ENCODE measurements around the gene SMIM8. TPM values are rescaled to one million over a fixed set of nuclear protein-coding genes. Genes with fewer than 3 reads are reported as not detected.

SMIM8 gene
- total RNA-seq, 1 experiment from 2014 or later = 5.1 TPM

DNA sequence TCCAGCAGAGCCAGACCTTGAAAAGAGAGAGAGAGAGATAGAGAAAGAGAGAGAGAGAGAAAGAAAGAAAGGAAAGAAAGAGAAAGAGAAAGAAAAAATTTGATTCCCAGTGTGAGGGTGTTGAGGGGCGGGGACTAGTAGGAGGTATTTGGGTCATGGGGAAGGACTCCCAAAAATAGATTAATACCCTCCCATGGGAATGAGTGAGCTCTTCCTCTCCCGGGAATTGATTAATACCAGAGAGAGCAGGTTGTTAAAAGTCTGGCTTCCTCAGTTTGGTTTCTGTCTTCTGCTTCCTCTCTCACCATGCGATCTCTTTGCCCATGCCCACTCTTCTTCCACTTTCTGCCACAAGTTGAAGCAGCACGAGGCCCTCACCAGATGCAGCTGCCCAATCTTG lies 56.6 kb downstream of the SMIM8 start:
- no peaks in the 10 kb centered on the region for H3K36me3 ChIP-seq
- no peaks in the 10 kb centered on the region; the same call in 1 of the 2 replicates for H3K4me1 ChIP-seq (replicated peaks)
- no peaks in the 10 kb centered on the region for H3K27me3 ChIP-seq (replicated peaks)
- H3K4me3 ChIP-seq = no peak overlapping the region
- no peaks in the 10 kb centered on the region for H3K9me3 ChIP-seq (replicated peaks)
- H3K27ac ChIP-seq = no peak overlapping the region
- DNase-seq (ENCODE audit: low read depth in 1 of 2, low spot score in 2 of 2) = no peak

DNA sequence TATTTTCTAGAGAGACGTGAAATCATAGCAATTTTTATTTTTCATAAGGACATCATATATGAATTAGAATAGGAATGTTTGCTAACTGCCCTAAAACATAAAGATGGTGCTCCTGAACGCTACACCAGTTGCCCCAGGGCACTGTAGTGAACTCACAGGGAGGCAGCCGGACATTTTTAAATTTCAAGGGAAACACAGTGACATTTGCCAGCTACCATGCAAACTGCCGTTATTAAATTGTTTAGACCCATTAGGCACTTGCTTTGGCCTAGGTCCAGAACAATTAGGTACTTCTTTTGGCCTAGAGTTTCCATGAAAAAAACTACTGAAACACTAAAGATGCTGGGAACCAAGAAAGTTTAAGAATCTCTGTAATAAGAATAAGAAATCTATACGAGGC lies 60.5 kb downstream of the SMIM8 start:
- no peak overlapping the region for H3K4me3 ChIP-seq
- H3K27me3 ChIP-seq (replicated peaks) = no peaks in the 10 kb centered on the region
- H3K9me3 ChIP-seq (replicated peaks) = no peaks in the 10 kb centered on the region
- H3K36me3 ChIP-seq = no peaks in the 10 kb centered on the region
- no peak overlapping the region for H3K27ac ChIP-seq
- H3K4me1 ChIP-seq (replicated peaks) = no peaks in the 10 kb centered on the region; the same call in 1 of the 2 replicates
- no peak for DNase-seq (ENCODE audit: low read depth in 1 of 2, low spot score in 2 of 2)

DNA sequence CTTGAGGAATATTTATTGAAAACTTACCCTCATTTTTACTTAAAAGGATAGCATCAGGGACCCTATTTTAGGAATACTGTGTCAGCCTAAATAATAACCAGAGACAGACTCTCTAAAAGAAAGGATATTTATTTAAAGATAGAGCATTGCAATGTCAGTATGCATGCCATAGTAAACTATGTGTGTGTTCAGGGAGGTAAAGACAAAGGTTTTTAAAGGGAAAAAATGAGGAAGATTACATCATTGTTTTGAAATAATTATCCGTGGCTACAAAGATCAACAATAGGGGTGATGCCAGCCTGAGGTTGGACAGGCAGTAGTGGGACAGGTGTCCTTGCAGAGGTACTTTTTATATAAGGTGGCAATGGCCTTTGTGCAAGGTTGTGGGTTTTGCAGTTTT lies 61.6 kb downstream of the SMIM8 start:
- no peak overlapping the region for H3K27ac ChIP-seq
- no peaks in the 10 kb centered on the region for H3K36me3 ChIP-seq
- H3K27me3 ChIP-seq (replicated peaks) = no peaks in the 10 kb centered on the region
- no peaks in the 10 kb centered on the region; the same call in 1 of the 2 replicates for H3K4me1 ChIP-seq (replicated peaks)
- no peak for DNase-seq (ENCODE audit: low read depth in 1 of 2, low spot score in 2 of 2)
- no peak overlapping the region for H3K4me3 ChIP-seq
- no peaks in the 10 kb centered on the region for H3K9me3 ChIP-seq (replicated peaks)

DNA sequence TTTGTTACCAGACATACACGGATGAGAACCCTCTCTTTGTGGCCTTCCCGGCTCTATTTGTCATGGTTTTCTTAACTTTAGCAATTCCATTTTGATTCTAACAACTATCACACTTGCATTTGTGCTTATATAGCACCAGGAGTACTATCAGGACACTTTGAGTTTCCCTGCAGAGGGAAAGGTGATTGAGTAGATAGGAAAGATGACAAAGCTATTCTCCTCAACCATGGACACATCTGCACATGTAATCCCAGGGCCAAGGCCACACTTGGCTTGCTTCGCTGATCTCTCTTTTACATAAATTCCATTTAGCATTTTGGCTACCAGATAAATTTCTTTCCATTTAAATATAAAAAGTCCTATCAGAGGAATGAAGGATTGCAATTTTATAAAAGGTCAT lies 62.1 kb downstream of the SMIM8 start:
- Histone ChIP-seq H3K36me3 (no peaks in the 10 kb centered on the region), H3K9me3 (replicated peaks) (no peaks in the 10 kb centered on the region), H3K27ac (no peak overlapping the region), H3K4me1 (replicated peaks) (no peaks in the 10 kb centered on the region; the same call in 1 of the 2 replicates), H3K27me3 (replicated peaks) (no peaks in the 10 kb centered on the region), H3K4me3 (no peak overlapping the region)
- no peak for DNase-seq (ENCODE audit: low read depth in 1 of 2, low spot score in 2 of 2)

DNA sequence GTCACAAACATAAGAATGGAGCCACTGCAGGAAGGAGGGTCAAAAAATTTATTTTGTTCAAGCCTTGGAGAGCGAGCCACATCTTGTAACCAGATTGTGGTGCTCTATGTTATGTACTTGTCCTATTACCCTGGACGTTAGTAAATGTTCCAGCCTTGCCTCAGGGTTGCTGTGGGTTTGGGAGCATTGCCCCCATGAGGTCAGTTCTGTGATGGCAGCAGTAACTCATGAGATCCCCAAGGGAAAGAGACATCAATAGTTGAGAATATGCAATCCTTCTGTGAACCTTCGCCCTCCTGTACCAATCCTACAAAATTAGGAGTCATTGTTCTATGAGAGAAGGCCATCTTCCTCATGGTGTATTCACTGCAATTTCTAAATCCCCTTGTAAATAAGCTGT lies 68.9 kb downstream of the SMIM8 start:
- no peaks in the 10 kb centered on the region for H3K9me3 ChIP-seq (replicated peaks)
- H3K4me1 ChIP-seq (replicated peaks) = no peaks in the 10 kb centered on the region
- H3K27ac ChIP-seq = no peak overlapping the region
- H3K27me3 ChIP-seq (replicated peaks) = no peaks in the 10 kb centered on the region
- DNase-seq (ENCODE audit: low read depth in 1 of 2, low spot score in 2 of 2) = no peak
- no peak overlapping the region for H3K4me3 ChIP-seq
- no peaks in the 10 kb centered on the region for H3K36me3 ChIP-seq

Other genes starting within 250 kb of the SMIM8 start
- gene CGA, start 227.5 kb upstream of the SMIM8 start, total RNA-seq (2014; rRNA removed; shearing (Covaris generic)) = not detected in 2 replicates
- 14.1 and 17.0 TPM in 2 replicates for gene ZNF292, start 167.0 kb upstream of the SMIM8 start, total RNA-seq (2014; rRNA removed; shearing (Covaris generic))
- not detected in 2 replicates for gene GJB7, start 6.7 kb downstream of the SMIM8 start, total RNA-seq (2014; rRNA removed; shearing (Covaris generic))
- 0.39 and 0.88 TPM in 2 replicates for gene C6orf163, start 22.2 kb downstream of the SMIM8 start, total RNA-seq (2014; rRNA removed; shearing (Covaris generic))
- not detected in 2 replicates for gene CFAP206, start 85.4 kb downstream of the SMIM8 start, total RNA-seq (2014; rRNA removed; shearing (Covaris generic))
- gene SLC35A1, start 150.4 kb downstream of the SMIM8 start, total RNA-seq (2014; rRNA removed; shearing (Covaris generic)) = 26.6 and 27.8 TPM in 2 replicates